ENCODE data around the gene C12orf54. TPM values are rescaled to one million over a fixed set of nuclear protein-coding genes. Genes with fewer than 3 reads are reported as not detected.

The C12orf54 gene
- not detected in 2 replicates for total RNA-seq

DNA sequence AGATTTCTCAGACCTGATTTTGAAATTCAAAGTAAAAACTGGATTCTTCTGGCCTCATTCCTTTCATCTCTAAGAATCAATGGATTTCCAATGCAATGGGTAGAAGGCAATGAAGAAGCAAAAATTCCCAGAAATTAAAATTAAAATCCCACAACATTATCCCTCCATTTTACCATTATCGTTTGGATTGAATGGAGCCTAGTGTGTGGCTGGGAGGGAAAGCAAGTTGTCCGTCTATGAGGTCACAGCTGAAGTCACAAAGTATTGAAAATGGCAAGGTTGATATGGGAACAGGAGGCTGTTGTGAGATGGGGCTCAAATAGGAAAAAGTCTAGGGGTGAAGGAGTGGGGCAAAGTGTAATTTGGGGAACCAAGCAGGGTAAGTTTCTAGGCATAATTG lies at the start of gene C12orf54:
C12orf54 (plus strand) TSS at position 301 of the 400 bp plus-strand sequence. CDS start 799 bp downstream, outside the sequence.

DNA sequence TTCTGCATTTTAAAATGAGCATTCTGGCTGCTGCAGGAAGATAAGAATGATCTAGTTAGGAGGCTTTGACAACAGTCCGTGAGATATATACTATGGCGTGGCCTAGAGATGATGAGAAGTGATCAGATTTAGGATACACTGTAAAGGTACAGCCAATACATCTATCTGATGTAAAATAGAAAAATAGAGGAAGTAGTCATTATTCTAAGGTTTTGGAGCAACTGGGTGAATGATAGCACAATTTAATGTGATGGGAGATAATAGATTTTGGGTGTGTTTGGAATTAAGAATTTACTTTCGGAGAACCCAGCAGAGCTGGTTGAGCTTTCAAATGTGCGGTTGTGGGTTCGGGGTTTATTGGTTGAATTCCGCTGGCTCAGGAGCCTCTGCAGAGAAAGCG lies 10.0 kb upstream of the C12orf54 start, which contains the start of gene ANP32D:
ANP32D (plus strand) TSS at position 301 of the 400 bp plus-strand sequence. CDS start 106 bp downstream, outside the sequence.

DNA sequence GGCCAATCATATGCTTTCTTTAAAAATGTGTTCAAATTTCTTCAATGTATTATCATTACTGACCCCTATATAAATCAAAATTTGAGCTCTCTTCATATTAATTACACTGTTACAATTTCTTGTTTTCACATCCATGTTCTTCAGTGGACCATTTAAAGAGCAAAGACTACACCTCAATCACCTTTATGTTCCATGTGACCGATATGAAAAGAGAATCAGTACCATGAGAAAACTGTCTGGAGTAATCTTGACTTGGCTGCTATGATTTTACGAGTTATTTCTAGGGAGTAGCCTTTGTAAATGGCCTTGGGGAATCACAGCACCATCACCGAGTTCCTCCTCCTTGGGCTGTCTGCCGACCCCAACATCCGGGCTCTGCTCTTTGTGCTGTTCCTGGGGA lies 43.0 kb downstream of the C12orf54 start, which contains the start of gene OR8S1:
OR8S1 (plus strand) TSS at position 301 of the 400 bp plus-strand sequence; CDS start at position 301, 0 bp downstream.

Other genes starting within 250 kb of the C12orf54 start
- 7.5 and 9.7 TPM in 2 replicates for gene ZNF641, start 131.6 kb upstream of the C12orf54 start, total RNA-seq
- gene ANP32D, start 9.9 kb upstream of the C12orf54 start, total RNA-seq: not detected in 2 replicates
- gene OR8S1, start 43.1 kb downstream of the C12orf54 start, total RNA-seq: not detected in 2 replicates
- not detected in 2 replicates for gene LALBA, start 87.5 kb downstream of the C12orf54 start, total RNA-seq
- gene KANSL2, start 199.7 kb downstream of the C12orf54 start, total RNA-seq: 19.9 and 52.3 TPM in 2 replicates
- 14.1 and 19.1 TPM in 2 replicates for gene CCNT1, start 234.2 kb downstream of the C12orf54 start, total RNA-seq